Left hindlimb (tissue), 1 donor: ENCODE data around the gene BRF1.
"Not testable (repeated sequence)": the region's sequence is repeated elsewhere in the genome, so short reads cannot be mapped to it uniquely, and the experiment has no call there.

Experiments used
- DNase-seq: peaks from one replicate; pipeline ENCODE4 v3.0.0-alpha.2; 2018

BRF1 gene

GRCh38 chr14:105315211-105315721 lies 14.5 kb upstream of the BRF1 start:
- peak; percentile 48 for DNase-seq

- DNase-seq: peak; percentile 85
Measured at GRCh38 chr14:105314287-105315200, 13.7 kb upstream of the BRF1 start, which contains the start of gene PACS2. TSS of gene PACS2 (plus strand) at chr14:105314748. CDS start at chr14:105314919, 171 bp downstream.

- peak; percentile 70 for DNase-seq
Measured at GRCh38 chr14:105313381-105314286, 12.8 kb upstream of the BRF1 start.

- DNase-seq: peak; percentile 26
Measured at GRCh38 chr14:105312973-105313372, 12.2 kb upstream of the BRF1 start.

GRCh38 chr14:105311838-105312237 lies 11.0 kb upstream of the BRF1 start:
- peak; percentile 26 for DNase-seq

GRCh38 chr14:105309371-105309770 lies 8.6 kb upstream of the BRF1 start:
- no peak for DNase-seq

- no peak for DNase-seq
Measured at GRCh38 chr14:105307052-105307727, 6.4 kb upstream of the BRF1 start.

- no peak for DNase-seq
Measured at GRCh38 chr14:105305791-105306190, 5.0 kb upstream of the BRF1 start.

- DNase-seq: no peak
Measured at GRCh38 chr14:105305345-105305744, 4.5 kb upstream of the BRF1 start.

GRCh38 chr14:105304565-105304964 lies 3.8 kb upstream of the BRF1 start:
- DNase-seq: no peak

- no peak for DNase-seq
Measured at GRCh38 chr14:105303949-105304348, 3.1 kb upstream of the BRF1 start.

GRCh38 chr14:105301915-105302249 lies 1.1 kb upstream of the BRF1 start:
- DNase-seq: not testable (repeated sequence)

- DNase-seq: peak; percentile 97
Measured at GRCh38 chr14:105301103-105301914, 508 bp upstream of the BRF1 start.

- no peak for DNase-seq
Measured at GRCh38 chr14:105299654-105300541, 903 bp downstream of the BRF1 start.

- not testable (repeated sequence) for DNase-seq
Measured at GRCh38 chr14:105297311-105297710, 3.5 kb downstream of the BRF1 start.

GRCh38 chr14:105294142-105294597 lies 6.6 kb downstream of the BRF1 start:
- DNase-seq: no peak

- no peak for DNase-seq
Measured at GRCh38 chr14:105292826-105293711, 7.7 kb downstream of the BRF1 start.

GRCh38 chr14:105290621-105291346 lies 10.0 kb downstream of the BRF1 start:
- DNase-seq: no peak

GRCh38 chr14:105288936-105289335 lies 11.9 kb downstream of the BRF1 start:
- DNase-seq: not testable (repeated sequence)
